SKM-1 (cell line): Measurements from ENCODE around the gene ATG101.
A peak's percentile ranks its signal among the peaks of the same experiment; 100 is the strongest.

Source experiments
- DNase-seq: peaks from one replicate; lab custom pipeline; 2025; ENCODE audit not compliant: unreplicated experiment; lab: John Stamatoyannopoulos, UW

The ATG101 gene

GRCh38 chr12:52057638-52058576 lies 11.9 kb upstream of the ATG101 start:
- no peak for DNase-seq

GRCh38 chr12:52058631-52059361 lies 11.0 kb upstream of the ATG101 start:
- DNase-seq, result no peak

- no peak for DNase-seq
Observed at GRCh38 chr12:52059582-52060497, 9.9 kb upstream of the ATG101 start.

- no peak for DNase-seq
Observed at GRCh38 chr12:52060498-52061177, 9.1 kb upstream of the ATG101 start.

GRCh38 chr12:52061470-52062166 lies 8.2 kb upstream of the ATG101 start:
- DNase-seq, result no peak

GRCh38 chr12:52062167-52063081 lies 7.4 kb upstream of the ATG101 start:
- no peak for DNase-seq

- DNase-seq, result no peak
Observed at GRCh38 chr12:52063082-52063924, 6.5 kb upstream of the ATG101 start.

- no peak for DNase-seq
Observed at GRCh38 chr12:52063981-52064649, 5.7 kb upstream of the ATG101 start.

- no peak for DNase-seq
Observed at GRCh38 chr12:52066346-52067080, 3.3 kb upstream of the ATG101 start.

GRCh38 chr12:52067081-52067374 lies 2.8 kb upstream of the ATG101 start:
- DNase-seq, result no peak

- DNase-seq, result no peak
Observed at GRCh38 chr12:52070185-52070925, 577 bp downstream of the ATG101 start.

- DNase-seq, result peak; percentile 21
Observed at GRCh38 chr12:52073531-52074381, 4.0 kb downstream of the ATG101 start.

GRCh38 chr12:52074971-52075724 lies 5.4 kb downstream of the ATG101 start:
- DNase-seq, result no peak

- DNase-seq, result no peak
Observed at GRCh38 chr12:52076811-52077210, 7.0 kb downstream of the ATG101 start.

GRCh38 chr12:52078276-52078675 lies 8.5 kb downstream of the ATG101 start:
- DNase-seq, result no peak
